Activated T-helper 9 cell treated with anti-CD3 and anti-CD28 coated beads, Interleukin-2, amount 50 U/mL, for 16 hours (primary cell): Measurements from ENCODE around the gene FBRSL1.

Experiments
- DNase-seq: peaks from one replicate; pipeline ENCODE4 v3.0.0-alpha.2; 2020; ENCODE audit warnings: low read depth

The FBRSL1 gene

GRCh38 chr12:132542661-132543060 is 52.7 kb downstream of the FBRSL1 start:
- DNase-seq, result no peak

- no peak for DNase-seq
Measured at GRCh38 chr12:132543298-132544079, 53.5 kb downstream of the FBRSL1 start.

- no peak for DNase-seq
Measured at GRCh38 chr12:132544080-132544397, 54.1 kb downstream of the FBRSL1 start.

- no peak for DNase-seq
Measured at GRCh38 chr12:132544498-132544897, 54.5 kb downstream of the FBRSL1 start.

GRCh38 chr12:132545164-132545953 is 55.4 kb downstream of the FBRSL1 start:
- no peak for DNase-seq

- no peak for DNase-seq
Measured at GRCh38 chr12:132545955-132546354, 56.0 kb downstream of the FBRSL1 start.

GRCh38 chr12:132546647-132547046 is 56.7 kb downstream of the FBRSL1 start:
- DNase-seq, result no peak

- DNase-seq, result no peak
Measured at GRCh38 chr12:132547205-132547740, 57.3 kb downstream of the FBRSL1 start.

GRCh38 chr12:132548430-132549058 is 58.6 kb downstream of the FBRSL1 start:
- no peak for DNase-seq

GRCh38 chr12:132549059-132549458 is 59.1 kb downstream of the FBRSL1 start:
- no peak for DNase-seq

- DNase-seq, result no peak
Measured at GRCh38 chr12:132550014-132550802, 60.3 kb downstream of the FBRSL1 start.

- no peak for DNase-seq
Measured at GRCh38 chr12:132550830-132551640, 61.1 kb downstream of the FBRSL1 start.

- no peak for DNase-seq
Measured at GRCh38 chr12:132551641-132552031, 61.7 kb downstream of the FBRSL1 start.

GRCh38 chr12:132554845-132555630 is 65.1 kb downstream of the FBRSL1 start:
- no peak for DNase-seq

GRCh38 chr12:132555686-132556085 is 65.7 kb downstream of the FBRSL1 start:
- no peak for DNase-seq

GRCh38 chr12:132556216-132556615 is 66.3 kb downstream of the FBRSL1 start:
- DNase-seq, result no peak

- no peak for DNase-seq
Measured at GRCh38 chr12:132556801-132557200, 66.8 kb downstream of the FBRSL1 start.

GRCh38 chr12:132557291-132558015 is 67.5 kb downstream of the FBRSL1 start:
- no peak for DNase-seq

- DNase-seq, result no peak
Measured at GRCh38 chr12:132558042-132558856, 68.3 kb downstream of the FBRSL1 start.
